Activated CD8-positive, alpha-beta memory T cell treated with anti-CD3 and anti-CD28 coated beads, Interleukin-2, amount 50 U/mL, for 48 hours (primary cell): ENCODE measurements around the gene MMEL1.
"Not testable (repeated sequence)": the region's sequence is repeated elsewhere in the genome, so short reads cannot be mapped to it uniquely, and the experiment has no call there.

Experiments
- DNase-seq: peaks from one replicate; pipeline ENCODE4 v3.0.0-alpha.2; 2020

The MMEL1 gene

DNA sequence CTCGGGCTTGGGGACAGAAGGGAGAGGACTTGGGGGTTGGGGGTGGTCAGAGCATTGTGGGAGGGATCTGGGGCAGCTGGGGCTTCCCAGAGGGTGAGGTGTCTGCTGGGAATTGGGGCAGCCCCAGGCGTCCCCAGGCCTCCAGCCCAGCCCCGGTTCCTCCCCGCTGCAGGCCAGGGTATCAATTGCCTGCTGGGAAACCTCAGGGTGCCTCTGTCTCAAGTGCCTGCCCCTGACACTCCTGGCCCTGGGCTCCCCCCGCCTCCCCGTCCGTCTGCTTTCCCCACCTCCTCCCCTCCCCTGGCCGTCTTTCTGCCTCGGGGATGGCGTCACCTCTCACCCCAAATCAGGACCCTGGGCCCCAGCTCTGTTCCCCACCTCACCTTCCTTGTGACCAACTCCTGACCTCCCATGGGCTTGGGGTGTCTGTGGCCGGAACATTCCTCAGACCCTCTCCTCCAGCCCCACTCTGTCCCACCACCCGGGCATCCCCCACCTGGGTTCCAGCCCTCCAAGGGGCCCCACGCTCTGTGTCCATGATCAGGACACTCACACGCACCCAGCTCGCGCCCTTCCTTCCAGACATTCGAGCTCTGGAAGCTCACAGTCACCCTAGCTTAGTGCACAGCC lies 64.5 kb downstream of the MMEL1 start:
- DNase-seq = not testable (repeated sequence)

DNA sequence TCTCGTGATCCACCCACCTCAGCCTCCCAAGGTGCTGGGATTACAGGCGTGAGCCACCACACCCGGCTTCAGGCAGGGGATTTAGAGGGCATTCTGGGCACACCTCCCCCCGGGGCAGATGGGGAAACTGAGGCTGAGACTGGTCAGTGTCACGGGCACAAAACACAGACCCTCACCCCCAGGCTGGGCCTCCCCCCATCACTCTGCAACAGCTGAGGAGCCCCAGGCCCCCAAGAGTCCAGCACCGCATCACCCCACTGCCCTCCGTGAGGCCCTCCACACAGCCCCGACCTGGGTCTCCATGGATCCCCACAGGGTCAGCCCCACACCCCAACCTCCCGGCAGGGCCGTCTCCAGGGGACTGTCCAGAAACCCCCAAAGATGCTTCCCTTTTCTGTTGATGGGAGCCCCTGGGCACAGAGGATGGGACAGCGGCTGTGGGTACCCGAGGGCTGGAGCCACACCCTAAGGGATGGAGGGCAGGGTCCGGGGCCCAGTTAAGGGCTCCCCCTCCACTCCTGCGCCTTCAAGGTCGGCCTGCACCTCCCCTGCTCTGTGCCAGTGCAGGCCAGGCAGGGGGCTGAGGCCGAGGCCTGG lies 65.6 kb downstream of the MMEL1 start:
- no peak for DNase-seq

DNA sequence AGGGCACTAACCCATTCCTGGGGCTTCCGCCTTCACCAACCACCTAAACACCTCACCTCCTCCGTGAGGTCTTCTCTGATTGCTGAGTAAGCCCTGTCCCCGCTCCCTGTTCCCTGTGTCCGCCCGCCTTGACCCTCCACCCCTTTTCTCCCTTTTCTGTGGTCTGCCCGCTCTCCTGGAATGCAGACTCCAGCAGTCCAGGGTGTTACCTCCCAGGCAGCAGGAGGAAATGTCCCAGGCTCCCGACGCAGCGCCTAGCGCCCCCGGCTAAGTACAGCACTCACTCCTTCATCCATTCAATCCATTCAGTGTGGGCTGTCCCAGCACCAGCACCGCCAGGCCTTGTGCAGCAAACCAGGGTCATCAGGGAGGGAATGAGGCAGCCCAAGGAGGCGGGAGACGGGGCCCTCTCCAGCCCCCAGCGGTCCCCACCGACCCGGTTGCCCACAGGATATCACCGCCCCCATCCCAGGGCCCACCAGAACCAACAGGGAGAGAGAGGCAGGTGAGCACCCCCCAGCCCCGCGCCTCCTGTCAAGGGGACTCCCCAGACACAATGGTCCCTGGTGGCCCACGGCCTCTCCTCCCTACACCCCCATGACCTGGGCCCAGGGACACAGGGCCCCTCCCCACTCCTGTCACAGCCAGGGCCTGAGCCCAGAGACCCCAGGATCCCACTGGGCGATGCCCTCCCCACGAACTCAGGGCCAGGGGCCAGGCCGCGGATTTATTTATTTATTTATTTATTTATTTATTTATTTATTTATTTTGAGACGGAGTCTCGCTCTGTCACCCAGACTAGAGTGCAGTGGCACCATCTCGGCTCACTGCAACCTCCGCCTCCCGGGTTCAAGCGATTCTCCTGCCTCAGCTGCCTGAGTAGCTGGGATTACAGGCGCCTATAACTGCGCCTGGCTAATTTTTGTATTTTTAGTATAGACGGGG lies 66.4 kb downstream of the MMEL1 start:
- DNase-seq = no peak

DNA sequence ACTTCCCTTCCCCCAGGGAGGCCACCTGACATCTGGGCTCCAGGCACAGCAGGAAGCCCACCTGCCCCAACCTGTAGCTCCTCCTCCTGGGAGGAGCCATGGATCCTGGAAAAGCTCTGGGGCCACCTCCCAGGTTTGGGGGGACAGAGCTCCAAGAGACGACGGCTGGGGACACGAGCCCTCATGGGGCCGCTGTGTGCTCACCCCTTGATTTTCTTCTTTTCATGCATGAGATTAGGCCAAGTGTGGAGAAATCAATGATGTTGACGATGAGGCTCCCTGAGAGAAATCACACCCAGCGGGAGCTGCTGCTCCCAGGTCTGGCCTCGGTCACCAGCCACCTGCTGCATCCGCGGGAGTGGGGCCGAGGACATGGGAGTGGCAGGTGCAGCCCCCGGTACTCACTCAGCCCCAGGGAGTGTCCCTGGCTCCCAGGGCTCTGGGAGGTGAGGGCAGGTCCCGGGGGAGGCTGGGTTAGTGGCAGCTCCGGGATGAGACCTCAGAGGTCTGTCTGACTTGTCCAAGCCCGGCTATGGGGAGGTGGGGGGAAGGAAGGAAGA lies 67.9 kb downstream of the MMEL1 start:
- no peak for DNase-seq

DNA sequence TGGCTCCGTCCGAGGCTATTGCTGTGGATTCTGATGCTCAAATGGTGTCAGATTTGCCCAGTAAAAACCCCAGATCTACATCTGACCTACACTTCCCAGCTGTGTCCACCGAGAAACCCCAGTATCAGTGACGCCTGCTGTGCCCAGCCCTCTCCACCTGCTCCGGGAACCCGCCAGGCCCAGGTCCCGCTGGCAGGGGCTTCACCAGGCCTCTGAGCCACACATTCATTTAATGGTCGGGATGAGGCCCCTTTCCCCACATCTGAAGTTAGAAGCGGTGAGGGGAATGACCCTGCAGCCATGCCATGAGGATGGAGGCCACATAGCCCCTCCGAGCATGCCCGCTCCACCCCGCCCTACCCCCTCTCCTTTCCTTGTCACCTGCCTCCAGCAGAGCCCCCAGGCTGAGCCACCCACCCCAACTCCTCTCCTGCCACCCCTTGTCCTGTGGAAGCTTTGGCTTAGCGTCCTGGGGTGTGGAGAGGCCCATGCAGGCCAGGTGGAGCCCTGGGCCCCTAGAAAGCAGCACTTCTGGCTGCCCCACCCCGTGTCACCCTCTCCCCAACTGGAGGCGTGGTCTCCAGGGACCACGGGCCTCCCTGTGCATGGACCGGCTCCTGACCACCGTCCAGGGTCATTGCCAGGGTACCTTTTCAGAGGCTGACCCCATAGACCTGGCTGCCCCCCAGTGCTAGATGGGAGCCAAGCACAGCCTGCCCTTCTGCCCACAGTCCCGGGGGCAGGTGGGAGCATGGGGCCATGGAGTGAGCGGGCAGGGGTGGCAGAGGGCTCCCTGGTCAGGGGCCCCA lies 68.6 kb downstream of the MMEL1 start:
- DNase-seq = no peak

DNA sequence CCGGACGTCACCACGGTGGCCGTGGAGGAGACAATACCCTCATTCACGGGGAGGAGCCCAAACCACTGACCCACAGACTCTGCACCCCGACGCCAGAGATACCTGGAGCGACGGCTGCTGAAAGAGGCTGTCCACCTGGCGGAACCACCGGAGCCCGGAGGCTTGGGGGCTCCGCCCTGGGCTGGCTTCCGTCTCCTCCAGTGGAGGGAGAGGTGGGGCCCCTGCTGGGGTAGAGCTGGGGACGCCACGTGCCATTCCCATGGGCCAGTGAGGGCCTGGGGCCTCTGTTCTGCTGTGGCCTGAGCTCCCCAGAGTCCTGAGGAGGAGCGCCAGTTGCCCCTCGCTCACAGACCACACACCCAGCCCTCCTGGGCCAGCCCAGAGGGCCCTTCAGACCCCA lies 69.6 kb downstream of the MMEL1 start:
- no peak for DNase-seq

- no peak for DNase-seq
Measured at GRCh38 chr1:2561898-2562895, 70.6 kb downstream of the MMEL1 start.

DNA sequence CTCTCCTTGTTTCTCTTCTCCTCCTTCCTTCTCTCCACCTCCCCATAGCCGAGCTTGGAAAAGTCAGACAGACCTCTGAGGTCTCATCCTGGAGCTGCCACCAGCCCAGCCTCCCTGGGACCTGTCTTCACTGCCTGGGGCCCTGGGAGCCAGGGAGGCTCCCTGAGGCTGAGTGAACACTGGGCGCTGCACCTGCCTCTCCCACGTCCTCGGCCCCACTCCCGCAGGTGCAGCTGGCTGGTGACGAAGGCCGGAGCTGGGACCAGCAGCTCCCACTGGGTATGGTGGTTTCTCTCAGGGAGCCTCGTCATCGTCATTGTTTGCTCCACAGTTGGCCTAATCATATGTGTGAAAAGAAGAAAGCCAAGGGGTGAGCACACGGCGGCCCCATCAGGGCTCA lies 71.4 kb downstream of the MMEL1 start:
- DNase-seq = no peak

GRCh38 chr1:2560299-2561073 lies 72.3 kb downstream of the MMEL1 start:
- no peak for DNase-seq

GRCh38 chr1:2559509-2560298 lies 73.1 kb downstream of the MMEL1 start:
- no peak for DNase-seq

- no peak for DNase-seq
Measured at GRCh38 chr1:2558861-2559260, 74.0 kb downstream of the MMEL1 start.

DNA sequence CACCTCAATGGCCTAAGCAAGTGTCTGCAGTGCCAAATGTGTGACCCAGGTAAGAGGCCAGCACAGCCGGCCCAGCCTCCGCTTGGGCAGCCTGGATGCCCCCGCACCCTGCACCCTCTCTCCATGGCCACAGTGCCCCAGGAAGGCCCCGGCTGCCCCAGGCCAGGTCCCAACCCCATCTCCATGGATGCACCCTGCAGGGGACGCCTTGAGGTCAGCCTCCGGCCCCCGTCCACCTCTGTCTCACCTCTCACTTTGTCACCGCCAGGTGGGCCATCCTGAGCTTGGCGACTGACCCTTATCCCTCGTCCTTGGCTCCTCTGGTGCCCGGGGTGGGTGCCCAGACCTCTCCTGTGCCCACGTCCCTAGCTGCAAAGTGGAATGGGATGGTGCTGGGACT lies 74.4 kb downstream of the MMEL1 start:
- DNase-seq = no peak

- DNase-seq = no peak
Measured at GRCh38 chr1:2557482-2558400, 75.1 kb downstream of the MMEL1 start.

- DNase-seq = peak; percentile 75
Measured at GRCh38 chr1:2556678-2557481, 75.9 kb downstream of the MMEL1 start.

- DNase-seq = peak; percentile 82
Measured at GRCh38 chr1:2556277-2556677, 76.5 kb downstream of the MMEL1 start, which contains the start of gene TNFRSF14. Gene TNFRSF14, plus strand, starts transcription at chr1:2556371. Its CDS starts 294 bp downstream, at chr1:2556665.

DNA sequence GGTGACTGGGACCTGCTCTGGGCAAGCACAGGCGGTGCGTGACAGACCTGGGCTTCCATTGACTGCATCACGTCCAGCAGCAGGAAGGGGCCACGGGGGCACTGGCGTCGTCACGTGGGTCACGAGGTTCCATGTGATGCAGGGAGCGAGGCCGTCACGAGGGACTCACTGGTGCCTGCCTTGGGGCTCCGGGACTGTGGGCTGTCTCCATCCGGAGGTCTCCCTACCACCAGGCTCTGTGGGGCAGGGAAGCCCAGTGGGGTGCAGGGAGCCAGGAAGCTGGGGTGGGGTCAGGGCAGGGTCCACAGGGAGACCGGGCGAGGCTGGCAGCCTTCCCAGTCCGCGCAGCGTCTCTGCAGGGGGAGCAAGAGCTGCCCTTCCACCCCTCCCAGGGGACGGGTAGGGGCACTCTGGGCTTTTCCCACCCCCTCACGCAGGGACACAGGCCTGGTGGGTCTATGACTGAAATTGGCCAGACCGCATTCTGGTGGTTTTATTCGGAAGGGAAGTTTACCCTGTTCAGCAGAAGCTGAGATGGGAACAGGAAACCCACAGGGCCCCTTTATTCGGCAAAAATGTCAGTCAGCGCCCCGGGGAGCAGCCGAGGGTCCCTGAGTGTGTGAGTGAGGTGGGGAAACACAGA lies 77.1 kb downstream of the MMEL1 start:
- DNase-seq = peak; percentile 88
